ENCODE measurements around the gene ZNF208. TPM values are rescaled to one million over a fixed set of nuclear protein-coding genes. Genes with fewer than 3 reads are reported as not detected.

ZNF208 gene
- total RNA-seq, 4 donors from 2014 or later, result 0.55 to 5.6 (median 2.7) TPM

- Histone ChIP-seq H3K4me3 (no peak overlapping the region), H3K4me1 (no peaks in the 10 kb centered on the region), H3K36me3 (no peaks in the 10 kb centered on the region), H3K27me3 (no peaks in the 10 kb centered on the region), H3K27ac (no peak overlapping the region), H3K9me3 (peaks cover 5% of the 10 kb centered on the region)
- DNase-seq (ENCODE audit: low spot score in 2 of 2), result no peak
- WGBS, result 69% methylated on average over 2 of the region's 2 CpGs
- no peak for TF ChIP-seq POLR2A (IDR thresholded peaks at IDR 0.05)
- no peak for TF ChIP-seq EP300 (IDR thresholded peaks at IDR 0.05)
- TF ChIP-seq POLR2AphosphoS5 (IDR thresholded peaks at IDR 0.05), result no peak
- TF ChIP-seq, protein P1, sequence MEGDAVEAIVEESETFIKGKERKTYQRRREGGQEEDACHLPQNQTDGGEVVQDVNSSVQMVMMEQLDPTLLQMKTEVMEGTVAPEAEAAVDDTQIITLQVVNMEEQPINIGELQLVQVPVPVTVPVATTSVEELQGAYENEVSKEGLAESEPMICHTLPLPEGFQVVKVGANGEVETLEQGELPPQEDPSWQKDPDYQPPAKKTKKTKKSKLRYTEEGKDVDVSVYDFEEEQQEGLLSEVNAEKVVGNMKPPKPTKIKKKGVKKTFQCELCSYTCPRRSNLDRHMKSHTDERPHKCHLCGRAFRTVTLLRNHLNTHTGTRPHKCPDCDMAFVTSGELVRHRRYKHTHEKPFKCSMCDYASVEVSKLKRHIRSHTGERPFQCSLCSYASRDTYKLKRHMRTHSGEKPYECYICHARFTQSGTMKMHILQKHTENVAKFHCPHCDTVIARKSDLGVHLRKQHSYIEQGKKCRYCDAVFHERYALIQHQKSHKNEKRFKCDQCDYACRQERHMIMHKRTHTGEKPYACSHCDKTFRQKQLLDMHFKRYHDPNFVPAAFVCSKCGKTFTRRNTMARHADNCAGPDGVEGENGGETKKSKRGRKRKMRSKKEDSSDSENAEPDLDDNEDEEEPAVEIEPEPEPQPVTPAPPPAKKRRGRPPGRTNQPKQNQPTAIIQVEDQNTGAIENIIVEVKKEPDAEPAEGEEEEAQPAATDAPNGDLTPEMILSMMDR (IDR thresholded peaks at IDR 0.05), result no peak
These were observed 98.1 kb downstream of the ZNF208 start for GRCh38 chr19:21912654-21913053.

- TF ChIP-seq, protein P1 (IDR thresholded peaks at IDR 0.05), result no peak
- TF ChIP-seq POLR2A (IDR thresholded peaks at IDR 0.05) (no peak), POLR2AphosphoS5 (IDR thresholded peaks at IDR 0.05) (no peak), EP300 (IDR thresholded peaks at IDR 0.05) (no peak)
- H3K27me3 ChIP-seq, result no peaks in the 10 kb centered on the region
- H3K27ac ChIP-seq, result no peak overlapping the region
- peaks cover 4% of the 10 kb centered on the region for H3K9me3 ChIP-seq
- no peaks in the 10 kb centered on the region for H3K4me1 ChIP-seq
- H3K36me3 ChIP-seq, result no peaks in the 10 kb centered on the region
- DNase-seq (ENCODE audit: low spot score in 2 of 2), result no peak
- no peak overlapping the region for H3K4me3 ChIP-seq
- 71% methylated on average over 2 of the region's 2 CpGs for WGBS
These were observed 100.4 kb downstream of the ZNF208 start for GRCh38 chr19:21910318-21910717.

DNA sequence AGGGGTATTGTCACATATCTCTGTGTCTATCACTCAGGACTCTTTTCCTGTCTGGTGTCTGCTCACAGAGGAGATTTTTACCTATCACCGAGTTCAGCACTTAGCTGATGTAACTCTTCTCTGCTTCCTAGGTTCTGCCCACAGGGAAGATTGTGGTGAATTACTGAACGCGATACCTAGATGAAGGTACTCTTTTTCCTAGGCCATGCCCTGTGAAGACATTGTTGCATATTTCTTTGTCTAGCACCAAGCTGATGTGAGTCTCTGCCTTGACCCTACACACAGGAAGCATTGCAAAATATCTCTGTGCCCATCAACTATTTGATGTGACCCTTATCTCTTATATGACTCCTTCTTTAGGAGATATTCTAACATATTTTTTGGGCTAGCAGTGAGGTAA, 102.7 kb downstream of the ZNF208 start:
- H3K4me3 ChIP-seq, result no peak overlapping the region
- H3K9me3 ChIP-seq, result no peaks in the 10 kb centered on the region
- no peak for DNase-seq (ENCODE audit: low spot score in 2 of 2)
- H3K27me3 ChIP-seq, result no peaks in the 10 kb centered on the region
- TF ChIP-seq EP300 (IDR thresholded peaks at IDR 0.05) (no peak), POLR2A (IDR thresholded peaks at IDR 0.05) (no peak)
- 85% methylated on average over 3 of the region's 3 CpGs for WGBS
- no peaks in the 10 kb centered on the region for H3K4me1 ChIP-seq
- H3K27ac ChIP-seq, result no peak overlapping the region
- H3K36me3 ChIP-seq, result no peaks in the 10 kb centered on the region

DNA sequence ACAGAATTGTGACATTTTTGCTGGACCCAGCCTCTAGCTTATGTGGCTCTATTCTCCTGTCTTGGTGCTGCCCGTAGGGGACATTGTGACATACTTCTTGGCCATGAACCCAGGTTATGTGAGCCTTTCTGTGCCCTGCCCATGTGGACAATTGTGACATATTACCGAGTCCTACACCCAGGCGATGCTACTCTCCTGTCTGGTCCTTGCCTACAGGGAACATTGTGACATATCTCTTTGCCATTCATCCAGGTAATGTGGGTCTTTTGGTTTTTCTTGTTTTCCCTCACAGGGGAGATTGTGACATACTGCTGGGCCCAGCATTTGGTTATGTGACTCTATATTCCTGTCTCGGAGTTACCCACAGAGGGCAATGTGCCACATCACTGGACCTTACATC, 103.2 kb downstream of the ZNF208 start:
- 89% methylated on average over 4 of the region's 4 CpGs for WGBS
- no peak overlapping the region for H3K27ac ChIP-seq
- H3K4me3 ChIP-seq, result no peak overlapping the region
- no peaks in the 10 kb centered on the region for H3K36me3 ChIP-seq
- H3K9me3 ChIP-seq, result no peaks in the 10 kb centered on the region
- TF ChIP-seq, protein P1 (IDR thresholded peaks at IDR 0.05), result no peak
- TF ChIP-seq EP300 (IDR thresholded peaks at IDR 0.05), result no peak
- no peak for TF ChIP-seq POLR2AphosphoS5 (IDR thresholded peaks at IDR 0.05)
- TF ChIP-seq POLR2A (IDR thresholded peaks at IDR 0.05), result no peak
- no peaks in the 10 kb centered on the region for H3K4me1 ChIP-seq
- H3K27me3 ChIP-seq, result no peaks in the 10 kb centered on the region
- no peak for DNase-seq (ENCODE audit: low spot score in 2 of 2)

DNA sequence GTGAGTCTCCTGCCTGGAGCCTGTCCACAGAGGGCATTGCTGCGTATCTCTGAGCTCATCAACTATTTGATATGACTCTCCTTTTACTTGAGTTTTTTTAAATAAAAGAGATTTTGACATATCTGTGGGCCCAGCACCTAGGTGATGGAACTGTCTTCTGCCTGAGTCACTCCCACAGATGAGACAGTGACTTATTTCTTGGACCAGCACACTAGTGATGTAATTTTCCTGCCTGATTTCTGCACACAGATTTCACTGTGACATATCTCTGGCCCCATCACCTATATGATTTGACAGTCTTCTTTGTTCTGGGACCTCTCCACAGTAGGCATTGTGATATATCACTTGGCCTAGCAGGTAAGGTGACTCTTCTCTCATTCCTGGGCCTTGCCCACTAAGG, 108.2 kb downstream of the ZNF208 start:
- no peak for DNase-seq (ENCODE audit: low spot score in 2 of 2)
- Histone ChIP-seq H3K9me3 (peaks cover 12% of the 10 kb centered on the region), H3K4me1 (no peaks in the 10 kb centered on the region), H3K27me3 (no peaks in the 10 kb centered on the region), H3K4me3 (no peak overlapping the region), H3K27ac (no peak overlapping the region), H3K36me3 (no peaks in the 10 kb centered on the region)
- 94% methylated on average over 1 of the region's 1 CpG for WGBS
- TF ChIP-seq POLR2AphosphoS5 (IDR thresholded peaks at IDR 0.05) (no peak), POLR2A (IDR thresholded peaks at IDR 0.05) (no peak), EP300 (IDR thresholded peaks at IDR 0.05) (no peak)
- TF ChIP-seq, protein P1 (IDR thresholded peaks at IDR 0.05), result no peak

- no peaks in the 10 kb centered on the region for H3K27me3 ChIP-seq
- no peak overlapping the region for H3K27ac ChIP-seq
- no peaks in the 10 kb centered on the region for H3K4me1 ChIP-seq
- 84% methylated on average over 3 of the region's 3 CpGs for WGBS
- H3K9me3 ChIP-seq, result peaks cover 15% of the 10 kb centered on the region
- TF ChIP-seq POLR2A (IDR thresholded peaks at IDR 0.05) (no peak), EP300 (IDR thresholded peaks at IDR 0.05) (no peak), POLR2AphosphoS5 (IDR thresholded peaks at IDR 0.05) (no peak)
- TF ChIP-seq, protein P1 (IDR thresholded peaks at IDR 0.05), result no peak
- no peak for DNase-seq (ENCODE audit: low spot score in 2 of 2)
- no peaks in the 10 kb centered on the region for H3K36me3 ChIP-seq
- H3K4me3 ChIP-seq, result no peak overlapping the region
These were observed 108.9 kb downstream of the ZNF208 start for GRCh38 chr19:21901861-21902260.

Data from suprapubic skin (tissue), 4 donors.